NT2/D1 (cell line): Measurements from ENCODE around the gene RPTOR.
A peak's percentile ranks its signal among the peaks of the same experiment; 100 is the strongest.

Source experiments
- DNase-seq: peaks from one replicate; pipeline ENCODE4 v3.0.0-alpha.2; 2011; ENCODE audit warnings: low read depth, low spot score
- H3K27me3 ChIP-seq: 2 replicates; pipeline ENCODE4 v1.6.0; 2011; ENCODE audit warnings: mild to moderate bottlenecking; ENCODE audit not compliant: insufficient read length, insufficient read depth
- H3K36me3 ChIP-seq: 2 replicates; pipeline ENCODE4 v1.6.1; 2011; ENCODE audit warnings: mild to moderate bottlenecking, low read length, mixed read lengths; ENCODE audit not compliant: insufficient read depth, insufficient read length
- H3K4me1 ChIP-seq: 2 replicates; pipeline ENCODE4 v1.5.1; 2011; ENCODE audit not compliant: insufficient read depth, insufficient read length
- H3K4me3 ChIP-seq: 2 replicates; pipeline ENCODE4 v1.5.1; 2011; ENCODE audit warnings: low read depth; ENCODE audit not compliant: insufficient read length
- H3K9ac ChIP-seq: 2 replicates; pipeline ENCODE4 v1.6.0; 2011; ENCODE audit warnings: low read depth; ENCODE audit not compliant: insufficient read length
- H3K9me3 ChIP-seq: 2 replicates; pipeline ENCODE4 v1.5.1; 2011; ENCODE audit warnings: mild to moderate bottlenecking, low read length; ENCODE audit not compliant: insufficient read depth
- SUZ12 ChIP-seq: IDR thresholded peaks from 2 replicates; pipeline ENCODE4 v1.6.1; 2011; ENCODE audit not compliant: insufficient read length, insufficient read depth; ENCODE audit errors: extremely low read depth
- YY1 ChIP-seq: IDR thresholded peaks from 2 replicates; pipeline ENCODE4 v1.6.1; 2011; ENCODE audit not compliant: insufficient read length, insufficient read depth
- ZNF274 ChIP-seq: IDR thresholded peaks from 2 replicates; pipeline ENCODE4 v1.6.1; 2011; ENCODE audit warnings: mild to moderate bottlenecking, low read depth, low read length

Gene RPTOR

DNA sequence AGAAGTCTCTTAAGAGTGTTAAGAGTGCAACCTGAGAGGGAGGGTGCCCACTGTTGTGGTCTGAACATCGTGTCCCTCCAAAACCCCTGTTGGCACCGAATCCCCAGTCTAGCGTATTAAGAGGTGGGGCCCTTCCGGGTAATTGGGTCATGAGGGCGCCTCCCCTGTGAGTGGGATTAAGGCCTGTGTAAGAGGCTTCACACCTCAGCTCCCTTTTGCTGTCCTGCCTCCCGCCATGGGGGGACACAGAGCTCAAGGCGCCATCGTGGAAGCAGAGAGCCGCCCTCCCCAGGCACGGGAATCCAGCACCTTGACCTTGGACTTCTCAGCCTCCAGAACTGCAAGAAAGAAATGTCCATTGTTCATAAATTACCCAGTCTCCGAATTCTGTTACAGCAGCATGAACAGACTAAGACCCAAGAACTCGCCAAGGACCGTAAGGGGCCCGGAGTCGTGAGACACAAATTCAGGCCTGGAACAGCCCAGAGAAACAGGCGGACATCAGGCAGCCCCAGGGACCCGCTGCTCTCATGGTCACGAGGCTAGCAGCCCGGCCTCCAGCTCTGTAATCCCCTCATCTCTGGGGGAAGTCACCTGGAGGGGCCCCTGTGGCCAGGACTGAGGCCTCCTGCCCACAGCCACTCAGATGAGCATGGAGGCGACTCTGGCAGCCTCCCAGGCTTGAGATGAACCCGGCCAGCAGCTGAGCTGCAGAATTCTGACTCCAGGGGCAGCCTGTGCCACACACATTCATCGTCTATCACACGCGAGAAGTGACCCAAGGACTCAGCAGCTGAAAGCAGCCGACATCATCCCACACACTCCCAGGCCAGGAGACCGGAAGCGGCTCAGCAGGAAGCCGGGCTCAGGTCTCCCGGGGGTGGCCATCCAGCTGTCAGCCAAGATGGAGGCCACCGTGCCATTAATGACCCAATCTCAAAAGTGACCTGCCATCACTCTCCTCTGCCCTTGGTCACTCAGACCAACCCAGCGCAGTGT lies 434.2 kb downstream of the RPTOR start:
- H3K36me3 ChIP-seq = no peaks in the 10 kb centered on the region
- peaks cover 8% of the 10 kb centered on the region for H3K4me1 ChIP-seq
- H3K9ac ChIP-seq = no peak overlapping the region
- H3K9me3 ChIP-seq = no peaks in the 10 kb centered on the region
- H3K4me3 ChIP-seq = no peak overlapping the region
- H3K27me3 ChIP-seq = peaks cover 14% of the 10 kb centered on the region
- no peak for DNase-seq
- TF ChIP-seq ZNF274 = no peak
- TF ChIP-seq SUZ12 = no peak
- TF ChIP-seq YY1 = no peak

DNA sequence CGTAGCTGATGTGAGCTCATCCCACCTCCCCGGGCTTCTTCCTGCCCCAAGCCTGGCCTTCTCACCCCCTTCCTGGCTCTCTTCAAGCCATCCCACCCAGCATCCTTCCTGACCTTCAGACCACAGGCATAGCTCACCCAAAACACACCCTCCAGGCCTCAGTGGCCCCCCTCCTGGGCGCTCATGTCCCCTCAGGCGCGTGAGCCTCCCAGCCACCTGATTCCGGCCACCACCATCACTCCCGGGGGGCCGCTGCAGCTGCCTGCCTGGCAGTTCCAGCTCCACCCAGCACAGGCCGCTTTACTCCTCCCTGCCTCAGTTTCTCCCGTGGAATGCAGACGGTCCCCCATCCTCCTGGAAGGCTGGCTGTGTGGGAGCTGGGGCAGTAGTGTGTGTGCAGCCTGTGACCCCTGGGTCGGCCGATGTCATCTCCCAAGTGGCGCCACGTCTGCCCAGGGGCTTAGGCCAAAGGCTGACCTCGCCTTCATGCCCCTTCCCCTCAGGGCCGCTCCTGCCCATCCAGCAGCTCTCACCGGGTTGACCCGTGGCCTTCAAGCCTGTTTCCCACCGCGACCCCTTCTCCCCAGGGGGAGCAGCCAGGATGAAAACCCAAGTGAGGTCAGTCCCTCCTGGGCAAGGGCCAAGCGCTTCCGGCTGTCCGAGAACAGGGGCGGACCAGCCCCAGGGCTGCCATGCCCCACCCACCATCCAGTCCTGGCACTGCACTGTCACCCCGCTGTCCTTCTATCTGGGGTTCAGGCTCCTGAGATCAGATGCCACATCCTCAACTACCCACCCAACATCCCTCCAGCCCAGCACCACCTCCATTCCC lies 435.1 kb downstream of the RPTOR start:
- H3K27me3 ChIP-seq = peaks cover 14% of the 10 kb centered on the region
- H3K9ac ChIP-seq = no peak overlapping the region
- no peak overlapping the region for H3K4me3 ChIP-seq
- DNase-seq = no peak
- no peak for TF ChIP-seq ZNF274
- no peak for TF ChIP-seq SUZ12
- no peak for TF ChIP-seq YY1
- peaks cover 11% of the 10 kb centered on the region for H3K4me1 ChIP-seq
- no peaks in the 10 kb centered on the region for H3K36me3 ChIP-seq
- H3K9me3 ChIP-seq = peaks cover 3% of the 10 kb centered on the region; the same call in 1 of the 2 replicates

DNA sequence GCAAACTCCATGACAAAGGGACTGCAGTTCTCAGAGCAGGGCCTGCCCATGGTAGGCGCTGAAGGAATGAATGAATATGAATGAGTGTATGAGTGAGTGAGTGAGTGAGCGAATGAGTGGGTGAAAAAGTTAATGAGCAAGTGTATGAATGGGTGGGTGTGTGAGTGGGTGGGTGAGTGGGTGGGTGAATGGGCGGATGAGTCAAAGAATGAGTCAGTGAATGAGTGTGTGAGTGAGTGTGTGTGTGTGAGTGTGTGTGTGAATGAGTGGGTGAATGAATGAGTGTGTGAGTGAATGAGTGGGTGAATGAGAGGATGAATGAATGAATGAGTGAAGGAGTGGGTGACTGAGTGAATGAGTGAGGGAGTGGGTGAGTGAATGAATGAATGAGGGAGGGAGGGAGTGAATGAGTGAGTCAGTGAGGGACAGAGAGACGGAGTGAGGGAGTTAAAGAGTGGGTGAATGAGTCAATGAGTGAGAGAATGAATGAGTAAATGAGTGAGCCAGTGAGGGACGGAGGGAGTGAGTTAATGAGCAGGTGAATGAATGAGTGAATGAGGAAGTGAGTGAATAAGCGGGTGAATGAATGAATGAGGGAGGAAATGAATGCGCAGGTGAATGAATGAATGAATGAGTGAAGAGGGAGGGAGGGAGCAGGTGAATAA lies 435.9 kb downstream of the RPTOR start:
- H3K4me1 ChIP-seq = peaks cover 12% of the 10 kb centered on the region
- peaks cover 3% of the 10 kb centered on the region; the same call in 1 of the 2 replicates for H3K9me3 ChIP-seq
- peaks cover 14% of the 10 kb centered on the region for H3K27me3 ChIP-seq
- no peak for DNase-seq
- TF ChIP-seq SUZ12 = no peak
- no peak for TF ChIP-seq YY1
- TF ChIP-seq ZNF274 = no peak
- H3K4me3 ChIP-seq = no peak overlapping the region
- no peaks in the 10 kb centered on the region for H3K36me3 ChIP-seq
- no peak overlapping the region for H3K9ac ChIP-seq

DNA sequence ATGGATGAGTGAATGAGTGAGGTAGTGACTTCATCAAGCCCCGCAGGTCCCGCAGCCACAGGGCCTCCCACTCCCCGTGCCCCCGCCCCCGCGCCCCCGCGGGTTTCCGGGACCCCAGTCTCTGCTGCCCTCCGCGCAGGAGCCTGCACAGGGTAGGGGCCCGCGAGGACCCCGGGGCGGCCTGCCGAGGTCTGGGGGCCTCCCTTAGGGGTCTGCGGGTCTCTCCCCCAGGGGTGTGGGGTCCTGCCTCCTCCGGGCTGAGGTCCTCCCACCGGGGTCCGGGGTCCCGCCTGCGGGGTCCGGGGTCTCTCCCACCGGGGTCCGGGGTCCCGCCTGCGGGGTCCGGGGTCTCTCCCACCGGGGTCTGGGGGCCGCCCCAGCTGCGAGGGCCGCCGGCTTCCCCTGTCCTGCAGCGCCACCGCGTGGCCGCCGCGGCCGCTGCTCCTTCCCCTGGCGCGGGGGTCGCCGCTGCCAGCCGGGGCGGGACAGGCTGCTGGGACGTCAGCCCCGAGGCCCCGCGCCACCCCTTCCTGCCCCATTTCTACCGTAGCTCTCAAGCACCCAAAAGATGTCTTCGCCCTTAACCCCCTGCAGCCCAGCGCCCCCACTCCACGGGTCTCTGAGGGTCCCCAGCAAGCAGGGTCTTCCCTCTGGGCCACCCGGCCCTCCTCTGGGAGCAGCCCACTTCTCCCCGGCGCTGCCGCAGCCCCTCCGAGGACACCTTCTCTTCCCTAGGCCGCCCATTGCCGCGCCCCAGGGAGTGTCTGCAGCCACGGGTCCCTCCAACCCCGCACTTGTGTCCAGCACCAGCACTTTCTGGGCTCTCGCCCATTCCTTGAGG lies 436.6 kb downstream of the RPTOR start:
- Histone ChIP-seq H3K4me3 (peak overlapping the region; percentile 10), H3K9me3 (peaks cover 3% of the 10 kb centered on the region; the same call in 1 of the 2 replicates), H3K36me3 (no peaks in the 10 kb centered on the region), H3K4me1 (peaks cover 12% of the 10 kb centered on the region), H3K27me3 (peaks cover 14% of the 10 kb centered on the region), H3K9ac (peak overlapping the region; percentile 63)
- TF ChIP-seq YY1 (no peak), ZNF274 (no peak), SUZ12 (no peak)
- DNase-seq = no peak

DNA sequence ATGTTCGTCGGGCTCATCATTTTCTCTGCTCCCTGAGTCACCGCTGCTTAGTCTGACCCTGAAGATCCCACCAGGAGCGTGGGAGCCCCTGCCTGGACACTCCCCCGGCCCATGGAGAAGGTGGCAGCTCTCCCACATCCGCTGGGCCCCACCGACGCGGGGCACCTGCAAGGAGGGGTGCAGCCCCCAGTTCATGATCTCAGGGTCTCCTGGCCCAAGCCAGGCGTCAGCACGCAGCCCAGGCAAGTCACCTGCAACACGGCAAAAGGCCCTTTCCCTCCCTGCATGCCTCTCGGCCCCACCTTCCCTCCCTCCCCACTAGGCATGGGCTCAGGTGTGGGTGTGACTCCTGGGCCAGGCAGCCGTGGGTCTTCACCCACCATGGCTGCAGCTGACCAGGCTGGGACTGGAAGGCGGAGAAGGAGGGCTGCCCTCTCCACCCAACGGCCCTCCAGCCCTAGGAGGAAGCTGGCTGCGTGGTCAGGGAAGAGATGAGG lies 437.3 kb downstream of the RPTOR start:
- H3K4me3 ChIP-seq = no peak overlapping the region
- TF ChIP-seq YY1 (no peak), SUZ12 (no peak), ZNF274 (no peak)
- no peak overlapping the region for H3K9ac ChIP-seq
- H3K4me1 ChIP-seq = peaks cover 12% of the 10 kb centered on the region
- no peaks in the 10 kb centered on the region for H3K36me3 ChIP-seq
- peaks cover 3% of the 10 kb centered on the region; the same call in 1 of the 2 replicates for H3K9me3 ChIP-seq
- no peak for DNase-seq
- peaks cover 14% of the 10 kb centered on the region for H3K27me3 ChIP-seq

DNA sequence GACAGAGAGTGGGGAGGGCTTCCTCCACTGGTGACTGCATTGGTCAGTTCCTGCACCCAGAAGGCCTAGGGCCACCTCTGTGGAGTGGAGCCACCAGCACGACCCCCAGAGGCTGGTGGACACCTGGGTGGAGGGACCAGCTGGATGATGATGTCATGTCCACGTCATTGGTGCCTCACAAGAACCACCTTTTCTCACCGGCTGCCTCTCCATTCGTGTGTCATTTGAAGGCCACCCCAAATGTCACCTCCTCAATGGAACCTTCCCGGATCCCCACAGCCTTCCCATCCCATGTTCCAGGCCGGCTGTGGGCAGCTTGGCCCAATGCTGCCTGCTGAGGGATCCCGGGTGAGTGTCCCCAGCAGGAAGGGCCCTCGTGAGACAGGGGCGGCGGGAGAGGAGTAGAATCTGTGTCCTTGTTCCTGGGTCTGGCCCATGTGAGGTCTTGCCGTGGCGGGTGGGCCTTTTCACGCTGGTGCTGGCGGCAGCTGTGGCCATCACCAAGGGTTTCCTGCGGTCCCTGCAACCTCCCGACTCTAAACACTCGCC lies 437.9 kb downstream of the RPTOR start:
- peaks cover 3% of the 10 kb centered on the region; the same call in 1 of the 2 replicates for H3K9me3 ChIP-seq
- H3K9ac ChIP-seq = no peak overlapping the region
- H3K27me3 ChIP-seq = peaks cover 14% of the 10 kb centered on the region
- H3K36me3 ChIP-seq = no peaks in the 10 kb centered on the region
- H3K4me1 ChIP-seq = peaks cover 12% of the 10 kb centered on the region
- H3K4me3 ChIP-seq = no peak overlapping the region
- DNase-seq = no peak
- no peak for TF ChIP-seq YY1
- TF ChIP-seq ZNF274 = no peak
- TF ChIP-seq SUZ12 = no peak
